ENCODE data around the gene TSPEAR.

TSPEAR gene

DNA sequence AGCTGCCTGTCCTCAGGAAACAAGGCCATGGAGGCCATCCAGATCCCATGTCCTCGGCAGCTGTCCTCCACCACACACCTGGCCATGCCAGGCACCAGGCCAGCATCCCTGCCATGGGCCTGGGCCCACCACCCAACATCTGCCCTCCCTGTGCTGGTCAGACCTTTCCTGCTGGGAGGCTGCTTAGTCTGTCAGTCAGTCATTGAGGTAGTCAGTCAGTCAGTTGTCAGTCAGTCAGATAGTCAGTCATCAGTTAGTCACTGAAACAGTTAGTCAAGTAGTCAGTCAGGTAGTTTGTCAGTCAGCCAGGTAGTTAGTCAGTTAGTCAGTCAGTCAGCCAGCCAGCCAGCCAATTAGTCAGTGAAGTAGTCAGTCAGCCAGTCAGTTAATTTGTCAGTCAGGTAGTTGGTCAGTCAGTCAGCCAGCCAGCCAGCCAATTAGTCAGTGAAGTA lies 188.6 kb downstream of the TSPEAR start:
- no peak overlapping the region for H3K4me3 ChIP-seq (ENCODE audit: insufficient read depth, low read depth, low read length)
- H3K27ac ChIP-seq (ENCODE audit: insufficient read depth, low read depth, low read length, poor library complexity, severe bottlenecking): no peak overlapping the region
- whole genome bisulfite sequencing, 2 experiments: 96% methylated on average over 1 of the region's 1 CpG
- H3K4me1 ChIP-seq (ENCODE audit: control insufficient read depth, insufficient read depth, low read length): no peaks in the 10 kb centered on the region
- H3K27me3 ChIP-seq (ENCODE audit: control insufficient read depth, insufficient read depth, low read length, poor library complexity, severe bottlenecking): no peaks in the 10 kb centered on the region
- H3K36me3 ChIP-seq (ENCODE audit: control insufficient read depth, insufficient read depth, low read length): no peaks in the 10 kb centered on the region
- no peaks in the 10 kb centered on the region for H3K9me3 ChIP-seq (ENCODE audit: control insufficient read depth, low read length)

DNA sequence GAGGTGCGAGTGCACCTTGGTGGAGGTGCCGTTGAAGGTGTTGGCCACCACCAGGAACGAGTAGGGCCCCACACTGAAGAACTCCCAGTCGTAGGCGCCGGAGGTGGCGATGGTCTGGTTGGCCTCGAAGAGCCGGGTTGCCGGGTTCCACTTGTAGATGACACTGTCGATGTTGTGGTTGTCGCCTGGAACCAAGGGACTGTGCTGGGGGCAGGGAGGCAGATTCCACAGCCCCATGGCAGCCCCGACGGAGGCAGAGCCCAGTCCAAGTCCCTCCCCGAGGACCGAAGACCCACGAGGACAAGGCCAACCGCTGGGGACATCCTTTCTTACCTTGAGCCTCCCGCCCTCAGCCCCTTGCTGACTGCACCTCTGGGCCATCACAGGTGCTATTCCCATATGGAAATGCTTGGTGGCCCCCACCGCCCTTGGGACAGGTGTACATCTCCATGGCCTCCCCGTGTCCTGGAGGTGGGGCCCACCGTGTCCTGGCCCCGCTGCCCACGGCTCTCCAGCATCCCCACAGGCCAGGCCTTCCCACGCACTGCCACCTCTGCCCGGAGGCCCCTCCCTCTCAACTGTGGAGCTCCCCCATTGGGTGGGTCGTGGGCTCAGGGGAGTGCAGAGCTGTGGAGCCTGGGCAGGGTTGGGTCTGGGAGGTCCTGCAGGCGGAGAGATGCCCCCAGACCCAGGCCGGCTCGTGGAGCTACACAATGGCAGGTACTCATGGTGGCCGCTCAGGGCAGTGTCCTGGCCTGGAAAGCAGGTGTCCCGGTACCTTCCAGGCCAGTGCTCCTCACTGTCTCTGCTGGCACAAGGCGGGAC lies 189.2 kb downstream of the TSPEAR start:
- no peaks in the 10 kb centered on the region for H3K36me3 ChIP-seq (ENCODE audit: control insufficient read depth, insufficient read depth, low read length)
- H3K27me3 ChIP-seq (ENCODE audit: control insufficient read depth, insufficient read depth, low read length, poor library complexity, severe bottlenecking): no peaks in the 10 kb centered on the region
- H3K4me3 ChIP-seq (ENCODE audit: insufficient read depth, low read depth, low read length): no peak overlapping the region
- no peaks in the 10 kb centered on the region for H3K4me1 ChIP-seq (ENCODE audit: control insufficient read depth, insufficient read depth, low read length)
- no peaks in the 10 kb centered on the region for H3K9me3 ChIP-seq (ENCODE audit: control insufficient read depth, low read length)
- 92 to 93% methylated on average over 33 of the region's 33 CpGs for WGBS, 2 experiments
- no peak overlapping the region for H3K27ac ChIP-seq (ENCODE audit: insufficient read depth, low read depth, low read length, poor library complexity, severe bottlenecking)

DNA sequence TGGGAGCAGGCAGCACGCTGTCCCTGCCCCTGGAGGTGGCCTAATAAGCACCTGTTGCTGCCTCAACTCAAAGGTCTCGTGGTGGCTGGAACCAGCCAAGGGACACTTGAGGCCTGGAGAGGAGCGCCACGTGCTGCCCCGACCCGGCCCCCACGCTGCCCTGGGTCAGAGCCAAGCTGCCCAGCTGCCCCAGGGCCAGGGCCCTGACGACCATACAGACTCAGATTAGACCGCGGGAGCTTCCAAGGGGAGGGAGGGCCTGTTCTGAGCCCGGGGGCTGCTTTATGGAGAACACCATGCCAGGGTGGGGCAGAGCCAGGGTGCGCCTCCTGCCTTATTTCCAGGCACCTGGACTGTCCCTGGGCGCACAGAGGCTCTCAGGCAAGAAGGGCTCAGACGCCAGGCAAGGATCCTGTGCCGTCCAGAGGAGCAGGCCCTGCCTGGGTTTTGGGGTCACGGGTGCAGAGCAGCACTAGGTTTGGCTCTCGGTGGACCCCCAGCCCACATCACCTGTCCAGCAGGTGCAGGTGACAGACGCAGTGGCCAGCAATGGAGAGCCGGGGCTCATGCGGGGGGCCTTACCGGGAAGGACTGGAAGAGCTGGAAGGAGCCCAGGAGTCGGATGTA lies 190.0 kb downstream of the TSPEAR start:
- H3K4me1 ChIP-seq (ENCODE audit: control insufficient read depth, insufficient read depth, low read length): no peaks in the 10 kb centered on the region
- H3K9me3 ChIP-seq (ENCODE audit: control insufficient read depth, low read length): no peaks in the 10 kb centered on the region
- no peaks in the 10 kb centered on the region for H3K27me3 ChIP-seq (ENCODE audit: control insufficient read depth, insufficient read depth, low read length, poor library complexity, severe bottlenecking)
- H3K4me3 ChIP-seq (ENCODE audit: insufficient read depth, low read depth, low read length): no peak overlapping the region
- no peak overlapping the region for H3K27ac ChIP-seq (ENCODE audit: insufficient read depth, low read depth, low read length, poor library complexity, severe bottlenecking)
- no peaks in the 10 kb centered on the region for H3K36me3 ChIP-seq (ENCODE audit: control insufficient read depth, insufficient read depth, low read length)
- WGBS, 2 experiments: 94 to 95% methylated on average over 22 of the region's 22 CpGs

DNA sequence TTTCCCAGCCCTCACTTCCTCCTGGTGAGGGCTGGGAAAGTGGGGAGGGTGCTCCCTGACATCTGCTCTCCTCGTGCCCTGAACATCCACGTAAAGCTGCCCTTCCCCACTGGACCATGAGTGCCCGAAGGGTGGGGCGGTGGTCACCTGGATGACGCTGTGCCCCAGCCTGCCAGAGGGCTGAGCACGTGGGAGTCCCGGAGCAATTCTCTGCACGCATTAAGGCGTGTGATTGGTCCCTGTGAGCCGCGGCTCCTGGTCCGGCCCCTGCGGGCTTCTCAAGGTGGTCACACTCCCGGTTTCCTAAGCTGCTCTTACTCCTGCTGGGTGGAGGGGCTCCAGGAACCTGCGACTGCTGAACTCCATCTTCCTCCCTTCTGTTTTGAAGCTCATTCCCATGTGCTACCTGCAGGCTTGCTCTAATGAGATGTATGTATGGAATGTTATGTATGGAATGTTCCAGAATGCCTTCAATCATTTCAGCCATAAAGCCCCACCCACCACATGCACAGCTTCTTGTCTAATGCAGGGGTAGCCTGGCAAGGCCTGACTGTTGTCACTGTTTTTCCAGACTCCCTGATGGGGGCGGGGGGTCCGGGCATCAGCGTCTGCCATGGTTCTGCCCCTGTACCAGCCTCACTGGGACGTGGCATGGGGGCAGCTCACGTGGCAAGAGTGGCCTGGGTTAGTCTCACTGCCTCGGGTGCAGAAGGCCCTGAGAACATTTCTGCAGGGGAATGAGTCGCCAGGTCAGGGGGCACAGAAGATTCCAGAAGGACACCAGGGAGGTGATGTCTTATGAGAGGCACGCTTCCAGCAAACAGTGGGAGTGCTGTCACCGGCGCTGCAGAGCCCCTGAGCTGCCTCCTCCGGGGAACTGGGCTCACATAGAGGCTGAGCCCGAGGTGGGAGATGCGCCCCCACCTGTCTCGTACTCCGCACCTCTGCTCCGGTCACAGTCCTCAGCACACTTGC lies 190.8 kb downstream of the TSPEAR start:
- no peak overlapping the region for H3K4me3 ChIP-seq (ENCODE audit: insufficient read depth, low read depth, low read length)
- H3K4me1 ChIP-seq (ENCODE audit: control insufficient read depth, insufficient read depth, low read length): no peaks in the 10 kb centered on the region
- H3K27ac ChIP-seq (ENCODE audit: insufficient read depth, low read depth, low read length, poor library complexity, severe bottlenecking): no peak overlapping the region
- 94 to 95% methylated on average over 31 of the region's 31 CpGs for WGBS, 2 experiments
- no peaks in the 10 kb centered on the region for H3K36me3 ChIP-seq (ENCODE audit: control insufficient read depth, insufficient read depth, low read length)
- H3K27me3 ChIP-seq (ENCODE audit: control insufficient read depth, insufficient read depth, low read length, poor library complexity, severe bottlenecking): no peaks in the 10 kb centered on the region
- no peaks in the 10 kb centered on the region for H3K9me3 ChIP-seq (ENCODE audit: control insufficient read depth, low read length)

DNA sequence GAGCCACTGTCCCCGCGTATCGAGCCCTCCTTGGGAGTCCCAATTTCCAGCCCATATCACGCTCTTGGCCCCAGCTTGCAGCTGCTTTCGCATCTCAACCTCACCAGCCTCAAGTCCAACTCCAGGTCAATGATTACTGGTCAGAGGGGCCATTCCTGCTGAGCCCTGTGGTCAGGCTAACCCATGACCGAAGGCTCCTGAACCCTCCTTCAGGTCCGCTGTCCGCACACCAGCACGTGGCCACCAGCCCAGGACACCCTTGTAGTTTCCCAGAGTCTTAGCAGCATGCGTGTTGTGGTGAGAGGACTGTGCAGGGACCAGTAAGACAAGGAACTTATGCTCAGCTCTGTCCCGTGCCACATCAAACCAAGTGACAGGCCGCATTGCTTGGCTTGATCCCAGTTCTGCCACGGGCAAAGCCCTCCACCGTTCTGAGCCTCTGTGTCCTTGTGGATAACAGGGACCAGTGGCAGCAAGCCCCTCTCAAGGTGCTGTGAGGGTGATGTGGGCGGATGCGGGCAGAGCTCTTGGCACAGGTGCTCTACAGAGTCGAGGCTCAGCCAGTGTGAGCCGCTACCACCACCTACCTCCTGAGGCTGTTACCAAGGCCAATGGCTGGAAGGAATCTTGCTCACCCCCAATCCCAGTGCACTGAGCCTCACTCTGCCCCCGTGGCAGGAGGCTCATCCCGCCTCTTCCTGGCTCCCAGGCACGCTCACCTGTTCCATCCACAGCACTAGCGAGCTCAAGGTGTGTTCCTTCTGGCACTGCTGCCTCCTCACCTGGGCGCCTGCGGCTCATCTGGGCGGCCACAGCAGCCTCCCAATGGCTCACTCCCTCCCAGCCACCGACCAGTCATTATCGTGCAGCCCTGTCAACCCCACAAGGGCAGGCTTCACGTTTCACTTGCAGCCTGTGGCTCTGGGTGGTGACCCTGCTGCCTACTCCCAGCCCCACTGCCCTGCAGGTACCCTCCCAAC lies 191.7 kb downstream of the TSPEAR start:
- H3K9me3 ChIP-seq (ENCODE audit: control insufficient read depth, low read length): no peaks in the 10 kb centered on the region
- no peak overlapping the region for H3K27ac ChIP-seq (ENCODE audit: insufficient read depth, low read depth, low read length, poor library complexity, severe bottlenecking)
- no peaks in the 10 kb centered on the region for H3K36me3 ChIP-seq (ENCODE audit: control insufficient read depth, insufficient read depth, low read length)
- H3K4me1 ChIP-seq (ENCODE audit: control insufficient read depth, insufficient read depth, low read length): no peaks in the 10 kb centered on the region
- no peaks in the 10 kb centered on the region for H3K27me3 ChIP-seq (ENCODE audit: control insufficient read depth, insufficient read depth, low read length, poor library complexity, severe bottlenecking)
- H3K4me3 ChIP-seq (ENCODE audit: insufficient read depth, low read depth, low read length): no peak overlapping the region
- WGBS, 2 experiments: 93% methylated on average over 28 of the region's 28 CpGs

- H3K9me3 ChIP-seq (ENCODE audit: control insufficient read depth, low read length): no peaks in the 10 kb centered on the region
- no peak overlapping the region for H3K4me3 ChIP-seq (ENCODE audit: insufficient read depth, low read depth, low read length)
- H3K27ac ChIP-seq (ENCODE audit: insufficient read depth, low read depth, low read length, poor library complexity, severe bottlenecking): no peak overlapping the region
- 90 to 91% methylated on average over 12 of the region's 12 CpGs for WGBS, 2 experiments
- H3K36me3 ChIP-seq (ENCODE audit: control insufficient read depth, insufficient read depth, low read length): no peaks in the 10 kb centered on the region
- no peaks in the 10 kb centered on the region for H3K27me3 ChIP-seq (ENCODE audit: control insufficient read depth, insufficient read depth, low read length, poor library complexity, severe bottlenecking)
- no peaks in the 10 kb centered on the region for H3K4me1 ChIP-seq (ENCODE audit: control insufficient read depth, insufficient read depth, low read length)
These were observed 192.7 kb downstream of the TSPEAR start for GRCh38 chr21:44518686-44519085.

DNA sequence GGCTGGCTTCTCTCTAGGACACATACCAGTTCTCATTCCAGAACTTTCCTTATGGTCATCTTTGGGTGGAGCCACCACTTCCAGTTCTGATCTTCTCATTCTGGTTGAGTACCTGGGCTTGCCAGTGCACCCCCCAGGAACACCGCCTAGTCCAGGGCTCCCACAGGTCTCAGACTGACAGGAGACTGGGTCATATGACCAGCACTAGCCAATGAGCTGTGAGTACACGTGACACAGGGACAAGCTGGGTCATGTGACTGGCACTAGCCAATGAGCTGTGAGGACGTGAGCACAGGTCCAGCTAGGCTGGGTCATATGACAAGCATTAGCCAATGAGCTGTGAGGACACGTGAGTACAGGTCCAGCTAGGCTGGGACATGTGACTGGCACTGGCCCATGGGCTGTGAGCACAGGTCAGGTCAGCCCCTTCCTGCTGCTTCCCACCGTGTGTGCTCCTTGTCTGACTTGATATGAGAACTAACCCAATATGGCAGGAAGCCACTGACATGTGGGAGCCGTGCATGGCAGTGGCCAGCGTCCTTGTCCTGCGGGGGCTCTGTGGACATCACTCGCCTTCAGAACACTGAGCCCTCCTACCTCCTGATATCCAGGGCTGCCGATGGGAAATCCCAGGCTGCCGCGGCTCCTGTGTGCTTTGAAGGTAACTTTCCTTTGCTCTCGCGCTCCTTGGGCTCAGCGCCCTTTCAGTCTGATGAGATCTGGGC lies 194.0 kb downstream of the TSPEAR start:
- no peaks in the 10 kb centered on the region for H3K9me3 ChIP-seq (ENCODE audit: control insufficient read depth, low read length)
- H3K4me3 ChIP-seq (ENCODE audit: insufficient read depth, low read depth, low read length): no peak overlapping the region
- 94% methylated on average over 15 of the region's 15 CpGs for WGBS, 2 experiments
- no peaks in the 10 kb centered on the region for H3K36me3 ChIP-seq (ENCODE audit: control insufficient read depth, insufficient read depth, low read length)
- H3K27ac ChIP-seq (ENCODE audit: insufficient read depth, low read depth, low read length, poor library complexity, severe bottlenecking): no peak overlapping the region
- no peaks in the 10 kb centered on the region for H3K27me3 ChIP-seq (ENCODE audit: control insufficient read depth, insufficient read depth, low read length, poor library complexity, severe bottlenecking)
- no peaks in the 10 kb centered on the region for H3K4me1 ChIP-seq (ENCODE audit: control insufficient read depth, insufficient read depth, low read length)

DNA sequence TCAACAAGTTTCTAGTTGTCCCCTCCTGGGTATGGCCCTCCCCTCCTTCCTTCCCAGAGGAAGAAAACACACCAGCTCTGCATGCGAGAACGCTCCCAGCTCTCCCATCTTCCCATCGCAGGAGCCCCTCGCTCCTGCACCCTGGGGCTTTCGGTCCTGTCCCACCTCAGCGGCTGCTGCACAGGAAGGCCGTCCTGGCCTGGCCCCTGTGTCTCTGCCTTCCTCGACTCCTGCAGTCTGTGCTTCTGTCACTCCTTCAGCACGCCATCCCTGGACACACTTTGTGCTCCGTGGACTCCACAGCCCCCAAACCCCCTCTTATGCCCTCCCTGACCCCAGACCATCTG lies 194.6 kb downstream of the TSPEAR start:
- Histone ChIP-seq H3K27me3 (ENCODE audit: control insufficient read depth, insufficient read depth, low read length, poor library complexity, severe bottlenecking) (no peaks in the 10 kb centered on the region), H3K4me1 (ENCODE audit: control insufficient read depth, insufficient read depth, low read length) (no peaks in the 10 kb centered on the region), H3K36me3 (ENCODE audit: control insufficient read depth, insufficient read depth, low read length) (no peaks in the 10 kb centered on the region), H3K4me3 (ENCODE audit: insufficient read depth, low read depth, low read length) (no peak overlapping the region), H3K27ac (ENCODE audit: insufficient read depth, low read depth, low read length, poor library complexity, severe bottlenecking) (no peak overlapping the region), H3K9me3 (ENCODE audit: control insufficient read depth, low read length) (no peaks in the 10 kb centered on the region)
- WGBS, 2 experiments: 92 to 94% methylated on average over 10 of the region's 10 CpGs

- no peaks in the 10 kb centered on the region for H3K27me3 ChIP-seq (ENCODE audit: control insufficient read depth, insufficient read depth, low read length, poor library complexity, severe bottlenecking)
- WGBS, 2 experiments: 95 to 96% methylated on average over 13 of the region's 13 CpGs
- H3K27ac ChIP-seq (ENCODE audit: insufficient read depth, low read depth, low read length, poor library complexity, severe bottlenecking): no peak overlapping the region
- no peaks in the 10 kb centered on the region for H3K4me1 ChIP-seq (ENCODE audit: control insufficient read depth, insufficient read depth, low read length)
- H3K4me3 ChIP-seq (ENCODE audit: insufficient read depth, low read depth, low read length): no peak overlapping the region
- H3K9me3 ChIP-seq (ENCODE audit: control insufficient read depth, low read length): no peaks in the 10 kb centered on the region
- no peaks in the 10 kb centered on the region for H3K36me3 ChIP-seq (ENCODE audit: control insufficient read depth, insufficient read depth, low read length)
These were observed 195.0 kb downstream of the TSPEAR start for GRCh38 chr21:44516342-44516741.

Measured in ectodermal cell (in vitro differentiated cells).